Nucleus accumbens (tissue), 56 donors: ENCODE measurements around the gene CISD3.

Experiments used
- DNase-seq, 56 donors: peaks; one replicate each; lab custom pipeline; 2025; lab: John Stamatoyannopoulos, UW

CISD3 gene

GRCh38 chr17:38706505-38707216, 23.5 kb upstream of the CISD3 start:
- DNase-seq = no peak

GRCh38 chr17:38707678-38708351, 22.3 kb upstream of the CISD3 start:
- DNase-seq = no peak

- DNase-seq = no peak
These were observed 20.9 kb upstream of the CISD3 start for GRCh38 chr17:38709104-38709820.

- no peak for DNase-seq
These were observed 20.1 kb upstream of the CISD3 start for GRCh38 chr17:38709864-38710603.

- no peak for DNase-seq
These were observed 19.6 kb upstream of the CISD3 start for GRCh38 chr17:38710604-38710962.

- no peak for DNase-seq
These were observed 19.2 kb upstream of the CISD3 start for GRCh38 chr17:38710985-38711384.

- DNase-seq = no peak
These were observed 18.2 kb upstream of the CISD3 start for GRCh38 chr17:38711792-38712571.

GRCh38 chr17:38712593-38712992, 17.5 kb upstream of the CISD3 start:
- no peak for DNase-seq

GRCh38 chr17:38713456-38714075, 16.6 kb upstream of the CISD3 start:
- no peak for DNase-seq

- no peak for DNase-seq
These were observed 14.8 kb upstream of the CISD3 start for GRCh38 chr17:38715216-38715943.

- no peak for DNase-seq
These were observed 13.7 kb upstream of the CISD3 start for GRCh38 chr17:38716368-38717005.

- no peak for DNase-seq
These were observed 12.9 kb upstream of the CISD3 start for GRCh38 chr17:38717139-38717745.

GRCh38 chr17:38719289-38719942, 10.7 kb upstream of the CISD3 start:
- DNase-seq = no peak

GRCh38 chr17:38719943-38720641, 10.0 kb upstream of the CISD3 start:
- DNase-seq = no peak

- DNase-seq = no peak
These were observed 9.2 kb upstream of the CISD3 start for GRCh38 chr17:38720941-38721340.

- DNase-seq = no peak
These were observed 8.3 kb upstream of the CISD3 start for GRCh38 chr17:38721802-38722201.
